CD4-positive, alpha-beta T cell treated with Interleukin-17A for 1 hour (primary cell): ENCODE data around the gene RPS6KA5.
"Not testable (repeated sequence)": the region's sequence is repeated elsewhere in the genome, so short reads cannot be mapped to it uniquely, and the experiment has no call there.

ENCODE experiments used
- DNase-seq: peaks from one replicate; pipeline ENCODE4 v3.0.0-alpha.2; 2020

The RPS6KA5 gene

GRCh38 chr14:90827919-90828610 is 232.4 kb downstream of the RPS6KA5 start:
- DNase-seq: peak; percentile 93

GRCh38 chr14:90823542-90823941 is 236.9 kb downstream of the RPS6KA5 start:
- not testable (repeated sequence) for DNase-seq

- peak; percentile 71 for DNase-seq
Observed at GRCh38 chr14:90820958-90821357, 239.5 kb downstream of the RPS6KA5 start.

DNA sequence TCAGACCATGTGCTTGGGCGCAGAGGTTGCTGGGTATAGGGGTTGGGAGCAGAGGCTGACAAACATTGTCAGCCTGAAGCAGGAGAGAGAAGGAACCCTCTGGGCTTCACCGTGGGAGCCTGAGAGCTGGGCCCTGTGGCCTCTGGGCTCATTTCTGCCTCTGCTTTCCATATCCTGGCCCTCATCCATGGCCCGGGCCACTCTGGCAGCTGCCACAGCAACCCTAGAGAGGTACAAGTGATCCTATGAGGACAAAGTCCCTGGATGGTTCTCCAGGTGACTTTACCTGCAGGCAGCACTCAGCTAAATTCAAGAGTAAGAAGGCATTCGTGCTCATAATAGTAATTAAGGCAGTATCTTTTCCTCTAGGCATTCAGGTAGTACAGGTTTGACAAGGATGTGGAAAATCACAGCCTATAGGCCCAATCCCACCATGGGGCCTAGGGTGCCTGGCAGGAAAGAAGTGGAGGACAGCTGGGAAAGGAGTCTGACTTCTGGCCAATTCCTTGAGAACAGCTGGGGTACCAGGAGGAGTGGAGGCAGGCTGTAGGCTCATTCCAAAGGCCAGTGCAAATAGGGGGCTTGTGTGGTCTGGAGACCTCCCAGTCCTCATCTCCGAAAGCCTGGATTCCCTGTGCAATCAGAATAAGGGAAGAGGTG is 240.6 kb downstream of the RPS6KA5 start:
- DNase-seq: no peak

- DNase-seq: no peak
Observed at GRCh38 chr14:90818715-90819114, 241.7 kb downstream of the RPS6KA5 start.

- no peak for DNase-seq
Observed at GRCh38 chr14:90816681-90817436, 243.6 kb downstream of the RPS6KA5 start.

DNA sequence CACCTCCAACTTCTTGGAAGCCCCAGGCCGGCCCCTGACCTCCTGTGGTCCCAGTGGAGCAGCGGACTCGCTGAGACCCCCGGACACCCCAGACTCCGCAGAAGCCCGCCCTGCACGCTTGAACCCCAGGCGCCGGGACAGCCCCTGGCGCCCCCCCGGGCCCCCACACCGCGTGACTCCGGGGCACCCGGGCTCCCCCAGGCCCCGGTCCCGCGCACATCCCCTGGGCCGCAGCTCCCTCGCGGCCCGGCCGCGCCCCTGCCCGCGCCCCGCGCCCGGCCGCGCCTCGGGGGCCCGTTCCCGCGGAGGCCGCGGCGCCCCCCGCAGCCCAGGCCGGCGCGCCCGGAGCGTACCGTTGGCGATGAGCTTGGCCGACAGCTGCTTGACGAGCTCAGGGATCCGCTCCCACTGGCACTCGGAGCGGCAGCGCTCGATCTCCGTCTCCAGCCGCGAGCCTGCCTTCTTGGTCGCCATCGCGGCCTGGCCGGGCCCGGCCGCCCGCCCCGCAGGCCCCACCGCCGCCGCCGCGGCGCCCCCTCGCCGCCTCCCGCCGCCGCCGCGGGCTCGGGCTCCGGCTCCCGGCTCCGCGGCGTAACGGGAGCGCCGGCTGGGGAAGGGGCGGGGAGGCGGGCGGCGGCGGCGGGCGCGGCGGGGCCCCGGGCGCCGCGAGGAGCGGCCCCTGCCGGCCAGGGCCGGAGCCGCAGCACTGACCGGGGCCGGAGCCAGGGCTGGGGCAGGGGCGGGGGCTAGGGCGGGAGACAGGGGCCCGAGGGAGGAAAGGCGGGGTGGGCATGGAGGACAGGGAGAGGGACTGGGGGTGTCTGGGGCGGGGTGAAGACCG is 244.4 kb downstream of the RPS6KA5 start, which contains the start of gene TTC7B:
Gene TTC7B, minus strand, starts transcription at position 609 of the 841 bp plus-strand sequence. Its CDS starts 135 bp downstream, at position 474.
- DNase-seq: peak; percentile 21

- DNase-seq: no peak
Observed at GRCh38 chr14:90815572-90815821, 244.9 kb downstream of the RPS6KA5 start.

- DNase-seq: no peak
Observed at GRCh38 chr14:90814806-90815571, 245.5 kb downstream of the RPS6KA5 start.

DNA sequence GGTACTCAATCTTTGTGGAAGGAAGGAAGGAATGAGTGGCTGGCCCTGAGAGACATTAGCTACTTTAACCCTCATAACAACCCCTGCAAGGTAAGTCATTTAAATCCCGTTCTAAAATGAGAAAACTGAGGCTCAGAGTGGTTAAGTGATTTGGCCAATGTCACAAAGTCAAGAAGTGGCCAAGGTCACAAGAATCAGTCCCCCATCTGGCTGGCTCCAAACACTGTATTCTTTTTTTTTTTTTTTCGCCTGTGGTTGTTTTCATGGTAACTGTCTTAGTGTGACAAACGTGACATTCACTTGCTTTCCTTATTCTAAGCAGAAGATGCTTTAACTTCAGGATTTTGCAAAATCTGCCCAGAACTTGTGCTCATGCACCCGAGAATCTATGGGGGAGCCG is 247.0 kb downstream of the RPS6KA5 start:
- DNase-seq: no peak

GRCh38 chr14:90812109-90812508 is 248.3 kb downstream of the RPS6KA5 start:
- DNase-seq: no peak

DNA sequence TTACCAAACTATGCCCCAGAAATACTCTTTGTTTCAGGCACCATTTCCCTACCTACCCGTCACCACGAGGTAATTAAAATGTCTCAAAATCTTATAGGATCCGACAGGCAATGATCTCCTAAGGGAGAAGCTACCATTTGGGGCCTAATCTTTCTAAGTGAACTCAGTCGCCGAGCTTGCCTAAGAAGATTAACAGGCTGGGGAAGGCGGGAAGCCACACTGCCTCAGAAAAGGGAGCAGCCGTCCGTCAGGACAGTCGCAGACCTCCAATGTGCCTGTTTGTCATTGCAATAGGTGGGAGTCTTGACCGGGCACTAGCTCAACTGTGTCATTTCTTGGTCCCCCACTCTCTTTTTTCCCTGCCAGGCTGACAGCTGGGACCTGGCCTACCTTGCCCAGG is 248.8 kb downstream of the RPS6KA5 start:
- DNase-seq: no peak

DNA sequence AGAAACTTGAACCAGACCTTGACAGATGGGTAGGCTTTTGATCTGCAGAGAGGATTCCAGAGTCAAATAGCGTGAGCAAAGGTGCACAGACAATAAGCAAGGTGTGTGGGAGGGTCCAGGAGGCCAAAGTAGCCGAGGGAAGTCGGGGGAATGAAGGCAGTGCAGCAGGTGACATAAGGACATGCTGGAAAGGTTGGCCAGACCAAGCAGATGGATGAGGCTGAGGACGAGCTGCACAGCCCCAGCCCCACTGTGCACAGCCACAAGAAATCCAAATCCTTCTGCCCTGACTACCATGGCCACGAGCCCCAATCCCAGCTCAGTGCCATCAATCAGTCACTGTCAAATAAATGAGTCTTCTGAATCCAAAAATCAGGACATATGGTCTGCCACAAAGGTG is 249.6 kb downstream of the RPS6KA5 start:
- no peak for DNase-seq

DNA sequence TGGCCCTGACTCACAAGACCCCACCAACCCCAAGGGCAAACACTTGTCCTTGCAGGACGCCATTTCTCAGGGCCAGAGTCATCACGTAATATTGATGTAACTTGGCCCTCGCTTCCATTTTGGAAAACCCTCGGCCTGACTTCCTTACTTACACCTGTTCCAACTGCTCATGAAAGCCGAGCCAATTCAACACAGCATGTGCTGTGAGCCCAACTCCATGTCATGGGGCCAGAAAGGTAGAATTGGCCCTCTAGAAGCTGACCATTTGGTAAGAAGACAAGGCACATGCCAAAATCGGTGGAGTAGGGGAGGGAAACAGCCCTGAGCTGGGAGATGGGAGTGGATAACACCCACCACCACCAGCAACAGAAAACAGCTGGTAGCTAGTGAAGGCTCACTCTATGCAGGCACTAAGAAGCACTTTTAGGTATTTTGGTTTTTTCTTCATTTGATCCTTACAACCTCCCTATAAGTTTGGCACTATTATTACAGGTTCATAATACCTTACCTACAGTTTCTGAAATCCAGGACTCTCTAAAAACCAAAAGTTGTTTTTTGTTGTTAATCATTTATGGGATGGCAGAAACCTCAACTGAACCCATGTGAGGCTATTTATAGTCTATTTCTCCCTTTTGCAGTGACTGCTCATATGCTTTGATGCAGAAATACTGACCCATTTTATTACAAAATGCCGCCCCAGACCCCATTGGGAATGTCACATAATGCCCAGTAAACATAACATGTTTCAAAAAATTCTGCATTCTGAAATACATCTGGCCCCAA is 250.7 kb downstream of the RPS6KA5 start:
- DNase-seq: no peak

GRCh38 chr14:90808759-90809529 is 251.5 kb downstream of the RPS6KA5 start:
- DNase-seq: no peak

- DNase-seq: no peak
Observed at GRCh38 chr14:90807060-90807459, 253.4 kb downstream of the RPS6KA5 start.

GRCh38 chr14:90805662-90806540 is 254.5 kb downstream of the RPS6KA5 start:
- no peak for DNase-seq

DNA sequence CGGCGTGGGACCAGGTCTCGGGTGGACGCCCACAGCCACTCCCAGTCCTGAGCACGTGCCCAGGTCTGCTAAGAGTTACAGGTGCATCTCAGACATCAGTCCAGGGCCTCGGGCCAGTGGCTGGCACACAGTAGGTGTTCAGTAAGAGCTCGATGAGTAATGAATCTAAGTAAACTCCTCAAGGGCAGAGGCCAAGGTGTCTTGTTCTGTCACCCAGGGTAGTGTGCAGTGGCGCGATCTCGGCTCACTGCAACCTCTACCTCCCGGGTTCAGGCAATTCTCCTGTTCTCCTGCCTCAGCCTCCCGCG is 255.4 kb downstream of the RPS6KA5 start:
- DNase-seq: no peak

GRCh38 chr14:90804292-90805083 is 256.0 kb downstream of the RPS6KA5 start:
- DNase-seq: no peak
